Suprapubic skin (tissue), 4 donors: ENCODE measurements around the gene CD70.

Experiments
- CTCF ChIP-seq, 2 donors: fragments of 200-600 bp in 1 of 2; fragments of 450-650 bp in 1 of 2; sonication (generic) in 1 of 2; IDR thresholded peaks; one replicate each; pipeline ENCODE4 v1.5.1; 2016 to 2019; ENCODE audit warnings: antibody characterized with exemption in 2 of 2, mild to moderate bottlenecking in 1 of 2, moderate library complexity in 1 of 2
- EP300 ChIP-seq: sonication (generic); formaldehyde crosslinking; IDR thresholded peaks from one replicate; pipeline ENCODE4 v1.6.1; 2017; ENCODE audit warnings: antibody characterized with exemption
- POLR2AphosphoS5 ChIP-seq, 3 donors: sonication (generic); formaldehyde crosslinking; IDR thresholded peaks; one replicate each; pipeline ENCODE4 v1.6.1; 2017; ENCODE audit warnings: antibody characterized with exemption in 3 of 3

GRCh38 chr19:6556043-6556449 lies 34.9 kb downstream of the CD70 start:
- TF ChIP-seq CTCF (IDR thresholded peaks at IDR 0.05) (no peak), POLR2AphosphoS5 (IDR thresholded peaks at IDR 0.05) (no peak), EP300 (no peak)
